GM12891 (cell line): ENCODE results near the gene MAGEA10.

Source experiments
- DNase-seq: peaks from one replicate; pipeline ENCODE4 v3.0.0; 2011; ENCODE audit warnings: low spot score; ENCODE audit not compliant: insufficient read length
- FAIRE-seq: peaks from 2 replicates; lab custom pipeline; 2011; peaks lifted over from hg19 to GRCh38; lab: Jason Lieb, UNC
- PAX5 ChIP-seq: IDR thresholded peaks from 2 replicates; pipeline ENCODE4 v1.6.1; 2011; ENCODE audit warnings: low read length, moderate library complexity, mild to moderate bottlenecking; ENCODE audit not compliant: insufficient read depth, severe bottlenecking
- POLR2A ChIP-seq: IDR thresholded peaks from 2 replicates; pipeline ENCODE4 v1.6.1; 2011; ENCODE audit warnings: low read depth, low read length, control low read depth
- POLR2AphosphoS5 ChIP-seq: IDR thresholded peaks from 2 replicates; pipeline ENCODE4 v1.6.1; 2011; ENCODE audit warnings: low read depth, low read length, control low read depth
- POU2F2 ChIP-seq: IDR thresholded peaks from 2 replicates; pipeline ENCODE4 v1.6.1; 2011; ENCODE audit warnings: low read depth, mild to moderate bottlenecking, control low read depth, low read length, moderate library complexity
- SPI1 ChIP-seq: IDR thresholded peaks from 2 replicates; pipeline ENCODE4 v1.6.1; 2011; ENCODE audit warnings: low read depth, low read length, control low read depth
- TAF1 ChIP-seq: IDR thresholded peaks from 2 replicates; pipeline ENCODE4 v1.6.1; 2011; ENCODE audit warnings: low read depth, low read length, control low read depth

The MAGEA10 gene

GRCh38 chrX:152086141-152086540 lies 52.2 kb downstream of the MAGEA10 start:
- no peak for DNase-seq
- TF ChIP-seq POLR2A (no peak), POLR2AphosphoS5 (no peak), PAX5 (no peak), SPI1 (no peak), TAF1 (no peak), POU2F2 (no peak)
- no peak for FAIRE-seq
